OCI-LY7 (cell line): ENCODE data around the gene PPP1R16B.

Experiments used
- EZH2phosphoT487 ChIP-seq: fragments of 200-600 bp; sonication (generic); IDR thresholded peaks from 2 replicates; pipeline ENCODE4 v1.6.1; 2018; ENCODE audit warnings: low read depth, borderline replicate concordance, mild to moderate bottlenecking, mixed run types, antibody characterized with exemption, low read length, moderate library complexity, mixed read lengths
- TF ChIP-seq, protein P1 (sequence below): fragments of 200-600 bp; sonication (generic); conservative IDR thresholded peaks from 2 replicates; pipeline ENCODE4 v1.5.1; 2014; ENCODE audit warnings: mild to moderate bottlenecking, antibody characterized with exemption, low read length, moderate library complexity, mixed read lengths

DNA sequence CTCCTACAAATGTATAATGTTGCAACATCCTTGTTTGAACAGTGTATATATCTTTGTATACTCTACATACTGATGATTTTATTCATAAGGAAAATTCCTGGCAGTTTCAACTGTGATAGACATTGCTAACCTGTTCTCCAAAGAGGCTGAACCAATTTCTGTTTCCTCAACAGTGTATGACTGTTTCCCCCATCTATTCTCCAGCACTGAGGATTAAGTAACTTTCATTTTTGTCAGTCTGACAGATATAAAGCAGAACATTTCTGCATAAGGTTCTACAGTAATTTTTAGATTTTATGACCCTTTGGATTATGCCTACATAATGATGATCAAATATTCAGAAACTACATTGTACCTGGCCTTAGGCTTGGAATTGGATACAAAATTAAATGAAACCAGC is 9.9 kb downstream of the PPP1R16B start:
- TF ChIP-seq, protein P1, sequence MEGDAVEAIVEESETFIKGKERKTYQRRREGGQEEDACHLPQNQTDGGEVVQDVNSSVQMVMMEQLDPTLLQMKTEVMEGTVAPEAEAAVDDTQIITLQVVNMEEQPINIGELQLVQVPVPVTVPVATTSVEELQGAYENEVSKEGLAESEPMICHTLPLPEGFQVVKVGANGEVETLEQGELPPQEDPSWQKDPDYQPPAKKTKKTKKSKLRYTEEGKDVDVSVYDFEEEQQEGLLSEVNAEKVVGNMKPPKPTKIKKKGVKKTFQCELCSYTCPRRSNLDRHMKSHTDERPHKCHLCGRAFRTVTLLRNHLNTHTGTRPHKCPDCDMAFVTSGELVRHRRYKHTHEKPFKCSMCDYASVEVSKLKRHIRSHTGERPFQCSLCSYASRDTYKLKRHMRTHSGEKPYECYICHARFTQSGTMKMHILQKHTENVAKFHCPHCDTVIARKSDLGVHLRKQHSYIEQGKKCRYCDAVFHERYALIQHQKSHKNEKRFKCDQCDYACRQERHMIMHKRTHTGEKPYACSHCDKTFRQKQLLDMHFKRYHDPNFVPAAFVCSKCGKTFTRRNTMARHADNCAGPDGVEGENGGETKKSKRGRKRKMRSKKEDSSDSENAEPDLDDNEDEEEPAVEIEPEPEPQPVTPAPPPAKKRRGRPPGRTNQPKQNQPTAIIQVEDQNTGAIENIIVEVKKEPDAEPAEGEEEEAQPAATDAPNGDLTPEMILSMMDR: no peak
- TF ChIP-seq EZH2phosphoT487: no peak
